Measurements from ENCODE around the gene MAOA. TPM values are rescaled to one million over a fixed set of nuclear protein-coding genes. Genes with fewer than 3 reads are reported as not detected.
A peak's percentile ranks its signal among the peaks of the same experiment; 100 is the strongest.
"Not testable (repeated sequence)": the region's sequence is repeated elsewhere in the genome, so short reads cannot be mapped to it uniquely, and the experiment has no call there.

Gene MAOA
- total RNA-seq, 2 experiments from 2014 or later = 0.60 to 1.9 TPM

DNA sequence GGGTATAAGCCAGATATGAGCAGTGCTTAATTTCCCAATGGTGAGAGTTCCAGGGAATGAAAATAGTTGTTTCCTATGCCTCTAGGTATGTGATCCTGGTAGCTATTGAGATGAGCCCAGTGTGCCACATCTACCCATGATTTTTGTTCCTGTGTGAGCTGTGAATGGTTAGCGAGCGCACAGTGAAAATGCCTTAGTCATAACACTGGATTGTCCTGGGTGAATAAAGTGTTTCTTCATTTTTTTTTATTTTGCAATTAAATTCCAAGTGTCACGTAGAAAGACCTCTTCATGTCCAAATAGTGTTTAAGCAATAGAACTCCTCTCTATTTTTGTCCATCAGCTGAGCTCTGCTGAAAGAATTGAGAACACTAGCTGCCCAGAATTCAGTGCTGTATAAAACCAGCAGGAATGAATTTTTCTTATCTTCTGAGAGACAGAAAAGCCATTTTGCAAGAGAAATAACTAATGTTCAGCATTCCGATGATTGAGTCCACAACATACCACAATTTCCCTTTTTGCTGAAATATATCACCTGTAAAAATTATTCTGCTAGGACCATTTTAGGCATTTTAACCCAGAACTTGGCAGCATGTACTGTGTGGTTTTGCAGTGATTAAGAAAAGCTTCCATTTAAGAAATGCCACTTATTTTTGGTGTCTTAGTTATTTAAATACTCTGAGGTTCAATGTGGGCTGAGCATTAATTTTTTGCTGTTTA lies 5.6 kb downstream of the MAOA start:
- no peak for DNase-seq
- ATAC-seq = no peak
- no peak overlapping the region for H3K27ac Mint-ChIP-seq
- ChIA-PET POLR2A (no interaction called here), CTCF (no interaction called here)
- no peaks in the 10 kb centered on the region for H3K9me3 Mint-ChIP-seq
- H3K4me3 Mint-ChIP-seq = no peak overlapping the region
- intact Hi-C loops (cut with micrococcal nuclease) = no loop called here
- peaks cover 6% of the 10 kb centered on the region for H3K27me3 Mint-ChIP-seq
- no peaks in the 10 kb centered on the region for H3K36me3 Mint-ChIP-seq (ENCODE audit: low read depth)
- TF ChIP-seq, protein P1, sequence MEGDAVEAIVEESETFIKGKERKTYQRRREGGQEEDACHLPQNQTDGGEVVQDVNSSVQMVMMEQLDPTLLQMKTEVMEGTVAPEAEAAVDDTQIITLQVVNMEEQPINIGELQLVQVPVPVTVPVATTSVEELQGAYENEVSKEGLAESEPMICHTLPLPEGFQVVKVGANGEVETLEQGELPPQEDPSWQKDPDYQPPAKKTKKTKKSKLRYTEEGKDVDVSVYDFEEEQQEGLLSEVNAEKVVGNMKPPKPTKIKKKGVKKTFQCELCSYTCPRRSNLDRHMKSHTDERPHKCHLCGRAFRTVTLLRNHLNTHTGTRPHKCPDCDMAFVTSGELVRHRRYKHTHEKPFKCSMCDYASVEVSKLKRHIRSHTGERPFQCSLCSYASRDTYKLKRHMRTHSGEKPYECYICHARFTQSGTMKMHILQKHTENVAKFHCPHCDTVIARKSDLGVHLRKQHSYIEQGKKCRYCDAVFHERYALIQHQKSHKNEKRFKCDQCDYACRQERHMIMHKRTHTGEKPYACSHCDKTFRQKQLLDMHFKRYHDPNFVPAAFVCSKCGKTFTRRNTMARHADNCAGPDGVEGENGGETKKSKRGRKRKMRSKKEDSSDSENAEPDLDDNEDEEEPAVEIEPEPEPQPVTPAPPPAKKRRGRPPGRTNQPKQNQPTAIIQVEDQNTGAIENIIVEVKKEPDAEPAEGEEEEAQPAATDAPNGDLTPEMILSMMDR (IDR thresholded peaks at IDR 0.05) = no peak
- H3K4me1 Mint-ChIP-seq (ENCODE audit: low read depth) = peaks cover 5% of the 10 kb centered on the region

DNA sequence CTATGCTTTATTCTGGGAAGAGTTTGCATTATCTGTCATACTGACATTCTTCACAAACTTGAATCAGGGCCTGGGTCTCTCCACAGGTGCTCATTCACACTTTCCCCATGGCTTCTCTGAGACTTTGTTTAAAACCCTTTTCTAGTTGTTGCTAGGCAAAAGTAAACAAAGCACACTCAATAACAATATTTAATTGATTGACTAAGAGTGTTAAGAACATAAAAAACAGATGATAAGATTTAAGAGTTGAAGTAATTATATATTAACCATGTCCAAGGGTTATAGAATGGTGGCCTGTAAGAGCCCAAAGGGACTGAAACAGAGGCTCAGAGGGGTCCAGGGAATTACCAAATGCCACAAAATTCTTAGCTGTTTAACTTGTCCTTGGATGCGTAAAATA lies 7.1 kb downstream of the MAOA start:
- no peak overlapping the region for H3K4me3 Mint-ChIP-seq
- DNase-seq (no peak), ATAC-seq (no peak)
- H3K4me1 Mint-ChIP-seq (ENCODE audit: low read depth) = peaks cover 6% of the 10 kb centered on the region
- intact Hi-C loops (cut with micrococcal nuclease) = no loop called here
- H3K9me3 Mint-ChIP-seq = no peaks in the 10 kb centered on the region
- H3K27me3 Mint-ChIP-seq = peaks cover 6% of the 10 kb centered on the region
- H3K36me3 Mint-ChIP-seq (ENCODE audit: low read depth) = no peaks in the 10 kb centered on the region
- TF ChIP-seq, protein P1 (IDR thresholded peaks at IDR 0.05) = no peak
- POLR2A ChIA-PET = no interaction called here
- no peak overlapping the region for H3K27ac Mint-ChIP-seq
- CTCF ChIA-PET = no interaction called here

DNA sequence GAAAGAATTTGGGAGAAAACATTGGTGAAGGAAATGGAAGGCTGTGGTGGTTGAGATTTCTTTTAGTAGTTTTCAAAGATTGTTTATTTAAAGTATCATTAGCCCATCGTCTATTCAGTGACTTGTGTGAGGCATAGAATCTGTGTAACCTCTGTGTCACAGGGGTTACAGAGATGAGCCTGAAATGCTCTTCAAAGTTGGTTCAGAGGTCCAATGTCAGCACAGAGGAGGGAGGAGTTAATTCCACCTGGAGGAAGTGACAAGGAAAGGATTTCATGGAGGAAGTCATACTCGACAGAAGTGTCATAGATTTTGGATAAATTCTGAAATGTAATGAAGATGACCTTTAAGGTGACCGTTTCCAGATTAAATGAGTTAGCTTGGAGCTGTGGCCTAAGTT lies 8.2 kb downstream of the MAOA start:
- Mint-ChIP-seq H3K27me3 (peaks cover 6% of the 10 kb centered on the region), H3K4me3 (no peak overlapping the region), H3K4me1 (ENCODE audit: low read depth) (peaks cover 6% of the 10 kb centered on the region), H3K9me3 (no peaks in the 10 kb centered on the region), H3K36me3 (ENCODE audit: low read depth) (no peaks in the 10 kb centered on the region), H3K27ac (no peak overlapping the region)
- TF ChIP-seq, protein P1 (IDR thresholded peaks at IDR 0.05) = no peak
- ChIA-PET CTCF (no interaction called here), POLR2A (no interaction called here)
- DNase-seq (no peak), ATAC-seq (no peak)
- intact Hi-C loops (cut with micrococcal nuclease) = no loop called here

- ChIA-PET CTCF (no interaction called here), POLR2A (no interaction called here)
- H3K27ac Mint-ChIP-seq = no peak overlapping the region
- no peak overlapping the region for H3K4me3 Mint-ChIP-seq
- ATAC-seq (no peak), DNase-seq (no peak)
- H3K36me3 Mint-ChIP-seq (ENCODE audit: low read depth) = no peaks in the 10 kb centered on the region
- H3K27me3 Mint-ChIP-seq = peaks cover 6% of the 10 kb centered on the region
- intact Hi-C loops (cut with micrococcal nuclease) = no loop called here
- TF ChIP-seq, protein P1 (IDR thresholded peaks at IDR 0.05) = no peak
- H3K4me1 Mint-ChIP-seq (ENCODE audit: low read depth) = peaks cover 6% of the 10 kb centered on the region
- H3K9me3 Mint-ChIP-seq = no peaks in the 10 kb centered on the region
These were observed 8.6 kb downstream of the MAOA start for GRCh38 chrX:43664708-43665107.

DNA sequence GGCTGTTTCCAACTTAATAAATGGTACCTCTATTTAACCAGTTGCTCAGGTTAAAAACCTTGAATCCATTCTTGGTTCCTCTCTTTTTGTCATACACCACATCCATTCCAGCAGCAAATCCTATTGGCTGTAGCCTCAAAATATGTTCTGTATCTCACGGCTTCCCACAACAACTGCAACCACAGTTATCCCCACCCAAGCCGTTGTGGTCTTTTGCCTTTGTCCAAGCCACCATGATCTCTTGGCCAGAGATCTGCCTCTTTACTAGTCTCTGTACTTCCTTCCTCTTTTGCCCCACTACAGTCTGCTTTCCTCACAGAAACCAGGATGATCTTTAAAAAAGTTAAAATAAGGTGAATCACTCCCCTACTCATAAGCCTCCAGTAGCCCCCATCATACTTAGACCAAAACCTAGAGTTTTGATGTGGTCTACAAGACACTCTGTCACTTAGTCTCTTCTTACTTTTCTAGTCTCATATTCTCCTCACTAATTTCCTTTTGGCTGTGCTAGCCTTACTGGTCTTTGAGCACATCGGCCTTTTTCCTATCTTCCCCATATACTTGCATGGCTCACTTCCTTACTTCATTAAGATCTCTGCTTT lies 10.3 kb downstream of the MAOA start:
- TF ChIP-seq, protein P1 (IDR thresholded peaks at IDR 0.05) = no peak
- no peak for DNase-seq
- Mint-ChIP-seq H3K4me3 (no peak overlapping the region), H3K27me3 (peaks cover 6% of the 10 kb centered on the region), H3K9me3 (no peaks in the 10 kb centered on the region), H3K27ac (no peak overlapping the region), H3K36me3 (ENCODE audit: low read depth) (no peaks in the 10 kb centered on the region), H3K4me1 (ENCODE audit: low read depth) (peaks cover 6% of the 10 kb centered on the region)
- ChIA-PET CTCF (no interaction called here), POLR2A (no interaction called here)
- ATAC-seq = peak; percentile 64
- intact Hi-C loops (cut with micrococcal nuclease) = no loop called here

DNA sequence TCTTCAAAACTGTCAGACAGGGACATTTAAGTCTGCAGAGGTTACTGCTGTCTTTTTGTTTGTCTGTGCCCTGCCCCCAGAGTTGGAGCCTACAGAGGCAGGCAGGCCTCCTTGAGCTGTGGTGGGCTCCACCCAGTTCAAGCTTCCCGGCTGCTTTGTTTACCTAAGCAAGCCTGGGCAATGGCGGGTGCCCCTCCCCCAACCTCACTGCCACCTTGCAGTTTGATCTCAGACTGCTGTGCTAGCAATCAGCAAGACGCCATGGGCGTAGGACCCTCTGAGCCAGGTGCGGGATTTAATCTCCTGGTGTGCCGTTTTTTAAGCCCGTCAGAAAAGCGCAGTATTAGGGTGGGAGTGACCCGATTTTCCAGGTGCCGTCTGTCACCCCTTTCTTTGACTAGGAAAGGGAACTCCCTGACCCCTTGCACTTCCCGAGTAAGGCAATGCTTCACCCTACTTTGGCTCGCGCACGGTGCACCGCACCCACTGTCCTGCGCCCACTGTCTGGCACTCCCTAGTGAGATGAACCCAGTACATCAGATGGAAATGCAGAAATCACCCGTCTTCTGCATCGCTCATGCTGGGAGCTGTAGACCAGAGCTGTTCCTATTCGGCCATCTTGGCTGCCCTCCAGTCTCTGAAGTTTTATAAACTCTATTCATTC lies 20.0 kb downstream of the MAOA start:
- ATAC-seq; H3K36me3 Mint-ChIP-seq (ENCODE audit: low read depth); DNase-seq; CTCF ChIA-PET; H3K9me3 Mint-ChIP-seq; POLR2A ChIA-PET; H3K27ac Mint-ChIP-seq; H3K27me3 Mint-ChIP-seq; intact Hi-C loops (cut with micrococcal nuclease); H3K4me1 Mint-ChIP-seq (ENCODE audit: low read depth); H3K4me3 Mint-ChIP-seq: not testable (repeated sequence)
